Measurements from ENCODE around the gene NTNG2.

NTNG2 gene

DNA sequence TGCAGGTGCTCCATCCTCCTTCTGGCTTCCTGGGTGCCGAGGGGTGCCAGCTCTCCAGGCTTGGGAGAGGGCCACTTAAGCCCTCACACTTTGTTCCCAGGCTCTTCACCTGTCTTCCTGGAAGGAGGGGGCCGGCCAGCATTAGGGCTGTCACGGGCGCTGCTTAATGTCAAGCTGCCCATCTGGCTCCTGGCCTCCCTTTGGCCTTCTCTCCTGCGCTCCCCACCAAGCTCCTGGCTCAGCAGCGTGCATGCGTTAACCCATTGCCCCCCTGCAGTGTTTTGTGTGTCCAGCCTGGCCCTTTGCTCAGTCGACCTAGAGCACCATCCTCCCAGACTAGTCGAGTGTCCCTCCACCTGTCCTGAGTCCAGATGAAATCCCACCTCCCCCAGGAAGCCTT lies 21.3 kb downstream of the NTNG2 start:
- TF ChIP-seq, protein P1, sequence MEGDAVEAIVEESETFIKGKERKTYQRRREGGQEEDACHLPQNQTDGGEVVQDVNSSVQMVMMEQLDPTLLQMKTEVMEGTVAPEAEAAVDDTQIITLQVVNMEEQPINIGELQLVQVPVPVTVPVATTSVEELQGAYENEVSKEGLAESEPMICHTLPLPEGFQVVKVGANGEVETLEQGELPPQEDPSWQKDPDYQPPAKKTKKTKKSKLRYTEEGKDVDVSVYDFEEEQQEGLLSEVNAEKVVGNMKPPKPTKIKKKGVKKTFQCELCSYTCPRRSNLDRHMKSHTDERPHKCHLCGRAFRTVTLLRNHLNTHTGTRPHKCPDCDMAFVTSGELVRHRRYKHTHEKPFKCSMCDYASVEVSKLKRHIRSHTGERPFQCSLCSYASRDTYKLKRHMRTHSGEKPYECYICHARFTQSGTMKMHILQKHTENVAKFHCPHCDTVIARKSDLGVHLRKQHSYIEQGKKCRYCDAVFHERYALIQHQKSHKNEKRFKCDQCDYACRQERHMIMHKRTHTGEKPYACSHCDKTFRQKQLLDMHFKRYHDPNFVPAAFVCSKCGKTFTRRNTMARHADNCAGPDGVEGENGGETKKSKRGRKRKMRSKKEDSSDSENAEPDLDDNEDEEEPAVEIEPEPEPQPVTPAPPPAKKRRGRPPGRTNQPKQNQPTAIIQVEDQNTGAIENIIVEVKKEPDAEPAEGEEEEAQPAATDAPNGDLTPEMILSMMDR (IDR thresholded peaks at IDR 0.05), result no peak
- TF ChIP-seq ZFX (IDR thresholded peaks at IDR 0.05; ENCODE audit: borderline replicate concordance), result no peak
- H3K27ac ChIP-seq, result no peak overlapping the region

- TF ChIP-seq, protein P1 (IDR thresholded peaks at IDR 0.05), result no peak
- TF ChIP-seq ZFX (IDR thresholded peaks at IDR 0.05; ENCODE audit: borderline replicate concordance), result no peak
Observed at GRCh38 chr9:132183715-132184114, 21.9 kb downstream of the NTNG2 start.

GRCh38 chr9:132184124-132184523 lies 22.3 kb downstream of the NTNG2 start:
- TF ChIP-seq, protein P1 (IDR thresholded peaks at IDR 0.05), result no peak
- no peak for TF ChIP-seq ZFX (IDR thresholded peaks at IDR 0.05; ENCODE audit: borderline replicate concordance)
- no peak overlapping the region for H3K27ac ChIP-seq

More at GRCh38 chr9:132183715-132184114, 21.9 kb downstream of the NTNG2 start:
- no peak overlapping the region for H3K27ac ChIP-seq

DNA sequence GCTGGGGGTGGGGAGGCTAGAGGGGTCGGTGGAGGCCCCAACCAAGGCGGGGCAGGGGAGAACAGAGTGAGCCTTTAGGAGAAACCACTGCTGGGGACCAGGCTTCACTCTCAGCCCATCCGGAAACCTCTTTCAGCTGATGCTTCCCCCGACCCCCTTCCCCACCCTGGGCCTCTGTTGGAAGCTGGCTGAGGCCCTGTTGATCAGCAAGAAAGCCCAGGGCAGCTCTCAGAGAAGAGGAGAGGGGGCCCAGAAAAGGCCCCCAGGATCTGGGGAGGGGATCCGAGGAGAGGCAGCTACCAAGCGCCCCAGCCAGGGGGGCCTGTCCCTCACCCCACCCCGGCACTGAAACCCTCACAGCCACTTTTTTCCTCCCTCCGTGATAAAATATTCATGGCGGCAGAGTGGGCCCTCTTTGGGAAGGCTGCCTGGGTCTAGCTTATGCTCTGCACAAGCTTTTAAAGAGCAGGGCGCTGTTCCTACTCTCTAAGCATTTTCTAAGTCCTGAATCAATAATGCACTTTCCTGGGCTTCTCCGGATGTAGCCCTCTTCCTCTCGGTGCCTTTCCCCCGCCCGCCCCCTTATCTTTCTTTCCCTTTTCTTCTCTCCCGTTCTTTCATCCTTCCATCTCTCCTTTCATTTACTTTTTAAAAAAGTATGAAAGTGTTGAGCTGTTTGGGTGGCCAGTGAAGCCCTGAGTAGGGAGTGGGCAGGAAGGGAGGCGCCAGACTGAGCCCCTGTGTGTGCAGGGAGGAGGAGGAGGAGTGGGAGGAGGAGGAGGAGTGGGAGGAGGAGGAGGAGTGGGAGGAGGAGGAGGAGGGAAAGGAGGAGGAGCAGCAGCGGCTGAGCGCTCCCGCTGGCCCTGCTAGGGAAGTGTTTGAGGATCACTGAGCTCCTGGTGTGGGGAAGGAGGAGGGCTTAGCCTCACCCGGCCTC lies 23.5 kb downstream of the NTNG2 start:
- no peak for TF ChIP-seq ZFX (IDR thresholded peaks at IDR 0.05; ENCODE audit: borderline replicate concordance)
- TF ChIP-seq, protein P1 (IDR thresholded peaks at IDR 0.05), result no peak
- no peak overlapping the region for H3K27ac ChIP-seq

- no peak for TF ChIP-seq ZFX (IDR thresholded peaks at IDR 0.05; ENCODE audit: borderline replicate concordance)
- TF ChIP-seq, protein P1 (IDR thresholded peaks at IDR 0.05), result no peak
- no peak overlapping the region for H3K27ac ChIP-seq
Observed at GRCh38 chr9:132187121-132187620, 25.3 kb downstream of the NTNG2 start.

DNA sequence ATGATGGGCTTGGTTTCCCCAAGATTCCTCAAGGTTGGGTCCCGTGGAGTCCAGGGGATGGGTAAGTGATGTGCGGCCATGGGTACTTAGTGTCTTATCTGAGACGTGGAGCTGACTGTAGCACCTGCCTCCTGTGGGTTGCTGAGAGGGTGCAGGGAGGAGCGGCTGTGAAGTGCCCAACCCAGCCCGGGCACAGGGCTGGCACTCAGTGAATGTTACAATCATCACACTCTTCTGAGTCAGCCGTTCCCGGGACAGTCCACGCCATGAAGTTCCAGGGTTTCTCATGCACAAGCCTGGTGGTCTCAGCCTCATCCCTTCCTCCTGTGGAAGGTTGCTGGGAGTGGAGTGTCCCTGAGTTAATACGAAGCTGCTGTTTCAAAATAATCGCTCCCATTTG lies 29.1 kb downstream of the NTNG2 start:
- H3K27ac ChIP-seq, result no peak overlapping the region
- TF ChIP-seq, protein P1 (IDR thresholded peaks at IDR 0.05), result no peak
- no peak for TF ChIP-seq ZFX (IDR thresholded peaks at IDR 0.05; ENCODE audit: borderline replicate concordance)

GRCh38 chr9:132192728-132193127 lies 30.9 kb downstream of the NTNG2 start:
- no peak overlapping the region for H3K27ac ChIP-seq
- TF ChIP-seq, protein P1 (IDR thresholded peaks at IDR 0.05), result no peak
- TF ChIP-seq ZFX (IDR thresholded peaks at IDR 0.05; ENCODE audit: borderline replicate concordance), result no peak
